HG02798 (cell line): ENCODE measurements around the gene FLNC.

Experiments used
- ATAC-seq: cut with Tn5 transposase; IDR thresholded peaks from one replicate; pipeline ENCODE4 v1.9.1; 2021; ENCODE audit warnings: mild to moderate bottlenecking; ENCODE audit not compliant: unreplicated experiment, poor library complexity

The FLNC gene

GRCh38 chr7:128842674-128843641 is 12.8 kb downstream of the FLNC start:
- no peak for ATAC-seq

- no peak for ATAC-seq
Measured at GRCh38 chr7:128843938-128844621, 13.9 kb downstream of the FLNC start.

GRCh38 chr7:128844777-128845311 is 14.6 kb downstream of the FLNC start:
- ATAC-seq, result no peak

GRCh38 chr7:128845475-128845874 is 15.3 kb downstream of the FLNC start:
- ATAC-seq, result no peak

GRCh38 chr7:128845987-128846386 is 15.8 kb downstream of the FLNC start:
- ATAC-seq, result no peak

GRCh38 chr7:128846781-128847444 is 16.7 kb downstream of the FLNC start:
- no peak for ATAC-seq

GRCh38 chr7:128847721-128848211 is 17.6 kb downstream of the FLNC start:
- ATAC-seq, result no peak

GRCh38 chr7:128848289-128849155 is 18.3 kb downstream of the FLNC start:
- no peak for ATAC-seq

GRCh38 chr7:128849156-128849515 is 18.9 kb downstream of the FLNC start:
- no peak for ATAC-seq

- no peak for ATAC-seq
Measured at GRCh38 chr7:128849804-128850490, 19.7 kb downstream of the FLNC start.

GRCh38 chr7:128852537-128853254 is 22.5 kb downstream of the FLNC start:
- ATAC-seq, result no peak

GRCh38 chr7:128853799-128854198 is 23.6 kb downstream of the FLNC start:
- no peak for ATAC-seq

GRCh38 chr7:128854396-128854795 is 24.2 kb downstream of the FLNC start:
- no peak for ATAC-seq

GRCh38 chr7:128855559-128855958 is 25.4 kb downstream of the FLNC start:
- ATAC-seq, result no peak

- ATAC-seq, result no peak
Measured at GRCh38 chr7:128856001-128856718, 26.0 kb downstream of the FLNC start.

GRCh38 chr7:128858380-128859231 is 28.4 kb downstream of the FLNC start:
- no peak for ATAC-seq
